T-cell (primary cell): ENCODE results near the gene SLC23A2. TPM values are rescaled to one million over a fixed set of nuclear protein-coding genes. Genes with fewer than 3 reads are reported as not detected.

ENCODE experiments used
- ATAC-seq, 4 experiments: fragments of 200-7000 bp in 3 of 4; fragments of 150-1000 bp in 1 of 4; cut with Tn5 transposase; replicated peaks in 1 of 4; 1 replicate in 3 of 4; 2 replicates in 1 of 4; pipeline ENCODE4 v1.10.0; 2021; ENCODE audit warnings: moderate library complexity in 3 of 4, mild to moderate bottlenecking in 2 of 4, moderate number of reproducible peaks in 1 of 4
- CTCF ChIA-PET, 2 donors: fragments of 300-600 bp; sonication (Branson Sonifier 250); formaldehyde crosslinking; loops; one replicate each; lab custom pipeline; 2022; ENCODE audit warnings: antibody characterized with exemption in 2 of 2; lab: Charles Lee
- POLR2A ChIA-PET, 2 donors: fragments of 300-600 bp; sonication (Branson Sonifier 250); formaldehyde crosslinking; loops; one replicate each; lab custom pipeline; 2022; ENCODE audit warnings: antibody characterized with exemption in 2 of 2; lab: Charles Lee
- DNase-seq, 35 experiments: peaks; one replicate each; pipeline versions ENCODE4 v3.0.0 to v3.0.0-alpha.2; 2013 to 2023
- H3K27ac ChIP-seq: one replicate; pipeline ENCODE4 v1.5.1; 2013; ENCODE audit warnings: low read length
- H3K27me3 ChIP-seq, 2 experiments: replicated peaks in 1 of 2; 1 replicate in 1 of 2; 2 replicates in 1 of 2; pipeline versions ENCODE4 v1.6.1 to v1.7.0; 2013; ENCODE audit warnings: low read length in 1 of 2, mixed read lengths in 1 of 2; ENCODE audit not compliant: control insufficient read depth in 2 of 2, insufficient read depth in 2 of 2; ENCODE audit errors: extremely low read depth in 1 of 2
- H3K36me3 ChIP-seq, 2 donors: 1 replicate in 1 of 2; 2 replicates in 1 of 2; pipeline versions ENCODE4 v1.6.1 to v1.7.0; 2013; ENCODE audit warnings: low read length in 1 of 2; ENCODE audit not compliant: control insufficient read depth in 2 of 2, insufficient read depth in 1 of 2; ENCODE audit errors: extremely low read depth in 1 of 2
- H3K4me1 ChIP-seq, 2 experiments: 1 replicate in 1 of 2; 2 replicates in 1 of 2; pipeline versions ENCODE4 v1.6.1 to v1.7.0; 2013; ENCODE audit warnings: low read length in 2 of 2, mixed read lengths in 1 of 2; ENCODE audit not compliant: insufficient read depth in 2 of 2, control insufficient read depth in 1 of 2; ENCODE audit errors: extremely low read depth in 1 of 2
- H3K4me3 ChIP-seq, 2 donors: 1 replicate in 1 of 2; 2 replicates in 1 of 2; pipeline versions ENCODE4 v1.5.1 to v1.7.0; 2013; ENCODE audit warnings: mild to moderate bottlenecking in 2 of 2, low read length in 1 of 2, moderate library complexity in 1 of 2; ENCODE audit not compliant: control insufficient read depth in 1 of 2; ENCODE audit errors: extremely low read depth in 1 of 2
- H3K9me3 ChIP-seq: 2 replicates; pipeline ENCODE4 v1.7.0; 2013
- H3K27ac Mint-ChIP-seq, 2 donors: one replicate each; pipeline ENCODE4 v1.8.0; 2020 to 2021; ENCODE audit warnings: mild to moderate bottlenecking in 2 of 2, mixed read lengths in 2 of 2
- H3K27me3 Mint-ChIP-seq, 2 donors: one replicate each; pipeline ENCODE4 v1.8.0; 2021 to 2022; ENCODE audit warnings: mixed read lengths in 2 of 2
- H3K36me3 Mint-ChIP-seq: one replicate; pipeline ENCODE4 v1.8.0; 2021; ENCODE audit warnings: mixed read lengths
- H3K4me1 Mint-ChIP-seq, 3 donors: one replicate each; pipeline ENCODE4 v1.8.0; 2020 to 2022; ENCODE audit warnings: mixed read lengths in 3 of 3, mild to moderate bottlenecking in 1 of 3
- H3K4me3 Mint-ChIP-seq, 3 donors: one replicate each; pipeline ENCODE4 v1.8.0; 2020 to 2022; ENCODE audit warnings: mild to moderate bottlenecking in 3 of 3, mixed read lengths in 3 of 3, moderate library complexity in 3 of 3
- H3K9me3 Mint-ChIP-seq, 3 donors: one replicate each; pipeline ENCODE4 v1.8.0; 2020 to 2022; ENCODE audit warnings: mixed read lengths in 3 of 3
- WGBS: methylation state at CpG from one replicate; pipeline ENCODE4 v1.1.5; 2013; ENCODE audit warnings: missing lambda C conversion rate; ENCODE audit not compliant: insufficient coverage; 5-methylcytosine and 5-hydroxymethylcytosine counted together
- total RNA-seq, 35 experiments: library from RNA in 6 of 35; stranded (reverse) in 6 of 35; fragments of 120-200 nt in 1 of 35; gene quantifications; one replicate each; pipeline versions ENCODE4 v1.2.1 to v1.2.4 and lab custom pipeline; 2013 to 2026

The SLC23A2 gene
- total RNA-seq, 5 donors from 2014 or later (not counting 1 experiment from before 2014, with no cell fraction given) = 17.7 to 22.9 (median 20.9) TPM

DNA sequence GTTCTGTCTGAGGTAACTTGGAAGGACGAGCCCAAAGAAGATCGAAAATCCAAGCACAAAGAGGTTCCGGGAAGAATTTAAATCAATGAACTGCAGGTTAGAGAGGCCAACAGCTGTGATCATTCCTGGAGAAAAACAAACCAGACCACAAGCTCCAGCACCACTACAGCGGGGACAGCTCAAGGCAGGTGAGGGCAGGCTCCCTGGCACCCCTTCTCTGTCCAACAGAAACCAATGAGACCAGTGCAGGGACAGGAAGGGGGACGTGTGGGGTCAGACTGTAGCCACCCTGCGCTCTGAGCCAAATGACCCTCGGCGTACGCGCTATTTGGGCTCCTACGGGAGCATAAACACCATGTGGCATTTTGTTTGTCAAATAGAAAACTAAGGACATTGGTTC lies 139.3 kb downstream of the SLC23A2 start:
- no peaks in the 10 kb centered on the region for H3K4me1 ChIP-seq
- no peak overlapping the region for H3K27ac Mint-ChIP-seq
- H3K9me3 Mint-ChIP-seq = no peaks in the 10 kb centered on the region
- H3K36me3 Mint-ChIP-seq = peaks cover 75% of the 10 kb centered on the region
- no peak for DNase-seq
- no peak overlapping the region for H3K4me3 Mint-ChIP-seq
- no peaks in the 10 kb centered on the region for H3K4me1 Mint-ChIP-seq
- H3K36me3 ChIP-seq = peaks cover 14 to 72% of the 10 kb centered on the region in 2 donors
- ChIA-PET CTCF (no interaction called here), POLR2A (no interaction called here)
- H3K27ac ChIP-seq = no peak overlapping the region
- no peaks in the 10 kb centered on the region for H3K27me3 ChIP-seq
- ATAC-seq = no peak
- H3K4me3 ChIP-seq = no peak overlapping the region
- H3K9me3 ChIP-seq = no peaks in the 10 kb centered on the region
- 95% methylated on average over 10 of the region's 11 CpGs for WGBS
- no peaks in the 10 kb centered on the region for H3K27me3 Mint-ChIP-seq

- Histone ChIP-seq H3K4me3 (no peak overlapping the region), H3K27me3 (no peaks in the 10 kb centered on the region), H3K36me3 (peaks cover 20 to 58% of the 10 kb centered on the region in 2 donors), H3K27ac (no peak overlapping the region), H3K4me1 (no peaks in the 10 kb centered on the region), H3K9me3 (no peaks in the 10 kb centered on the region)
- Mint-ChIP-seq H3K4me3 (no peak overlapping the region), H3K27ac (peak overlapping the region in 1 of 2 donors; percentile 61), H3K9me3 (no peaks in the 10 kb centered on the region), H3K36me3 (peaks cover 81% of the 10 kb centered on the region), H3K4me1 (no peaks in the 10 kb centered on the region), H3K27me3 (no peaks in the 10 kb centered on the region)
- WGBS = 90% methylated on average over 2 of the region's 3 CpGs
- DNase-seq (no peak), ATAC-seq (no peak)
- POLR2A ChIA-PET = no interaction called here
- CTCF ChIA-PET = no interaction called here
These were observed 143.3 kb downstream of the SLC23A2 start for GRCh38 chr20:4858000-4858399.

- Mint-ChIP-seq H3K4me3 (no peak overlapping the region), H3K4me1 (no peaks in the 10 kb centered on the region), H3K9me3 (no peaks in the 10 kb centered on the region), H3K27me3 (no peaks in the 10 kb centered on the region), H3K27ac (no peak overlapping the region), H3K36me3 (peaks cover 66% of the 10 kb centered on the region)
- ChIA-PET CTCF (no interaction called here), POLR2A (no interaction called here)
- Histone ChIP-seq H3K4me3 (no peak overlapping the region), H3K27me3 (no peaks in the 10 kb centered on the region), H3K9me3 (no peaks in the 10 kb centered on the region), H3K36me3 (peaks cover 17 to 41% of the 10 kb centered on the region in 2 donors), H3K4me1 (no peaks in the 10 kb centered on the region), H3K27ac (no peak overlapping the region)
- ATAC-seq = no peak
- DNase-seq = no peak
- 95% methylated on average over 13 of the region's 19 CpGs for WGBS
These were observed 145.1 kb downstream of the SLC23A2 start for GRCh38 chr20:4856022-4856755.

DNA sequence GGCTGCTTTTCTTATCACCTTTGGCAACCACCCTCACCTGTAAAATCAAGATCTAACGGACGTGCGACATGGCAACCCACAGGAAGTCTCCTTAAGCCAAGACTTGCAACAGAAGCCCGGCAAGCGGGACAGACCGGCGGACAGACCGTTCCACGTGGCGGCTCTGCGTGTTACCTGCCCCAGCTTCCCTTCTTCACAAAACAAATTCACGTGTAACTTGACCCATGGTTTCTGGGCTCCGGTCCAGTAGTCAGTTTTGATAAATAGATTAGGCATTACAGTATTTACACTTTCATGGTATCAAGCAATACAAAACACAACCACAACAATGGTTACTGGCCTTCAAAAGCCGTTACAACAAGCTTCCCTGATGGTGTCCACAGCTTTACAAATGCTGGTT lies 145.8 kb downstream of the SLC23A2 start:
- Mint-ChIP-seq H3K9me3 (no peaks in the 10 kb centered on the region), H3K27me3 (no peaks in the 10 kb centered on the region), H3K36me3 (peaks cover 62% of the 10 kb centered on the region), H3K27ac (no peak overlapping the region), H3K4me1 (no peaks in the 10 kb centered on the region), H3K4me3 (no peak overlapping the region)
- 100% methylated on average over 6 of the region's 14 CpGs for WGBS
- no peak for ATAC-seq
- no peak overlapping the region for H3K27ac ChIP-seq
- POLR2A ChIA-PET = no interaction called here
- H3K4me3 ChIP-seq = no peak overlapping the region
- H3K36me3 ChIP-seq = peaks cover 17 to 38% of the 10 kb centered on the region in 2 donors
- CTCF ChIA-PET = interaction anchor here in 1 of 2 donors (0.6 kb wide), 1 partner anchor 21 kb away, joined by 3 read pairs; no protein-coding TSS in a partner anchor
- no peak for DNase-seq
- H3K9me3 ChIP-seq = no peaks in the 10 kb centered on the region
- H3K27me3 ChIP-seq = no peaks in the 10 kb centered on the region
- no peaks in the 10 kb centered on the region for H3K4me1 ChIP-seq

GRCh38 chr20:4855097-4855496 lies 146.2 kb downstream of the SLC23A2 start:
- no peak for ATAC-seq
- Mint-ChIP-seq H3K36me3 (peaks cover 58% of the 10 kb centered on the region), H3K4me3 (no peak overlapping the region), H3K4me1 (no peaks in the 10 kb centered on the region), H3K9me3 (no peaks in the 10 kb centered on the region), H3K27me3 (no peaks in the 10 kb centered on the region), H3K27ac (no peak overlapping the region)
- Histone ChIP-seq H3K9me3 (no peaks in the 10 kb centered on the region), H3K27me3 (no peaks in the 10 kb centered on the region), H3K27ac (no peak overlapping the region), H3K36me3 (peaks cover 17 to 34% of the 10 kb centered on the region in 2 donors), H3K4me1 (no peaks in the 10 kb centered on the region), H3K4me3 (no peak overlapping the region)
- 99% methylated on average over 9 of the region's 12 CpGs for WGBS
- CTCF ChIA-PET = interaction anchor here in 1 of 2 donors (0.6 kb wide), 1 partner anchor 21 kb away, joined by 3 read pairs; no protein-coding TSS in a partner anchor
- no peak for DNase-seq
- POLR2A ChIA-PET = no interaction called here

DNA sequence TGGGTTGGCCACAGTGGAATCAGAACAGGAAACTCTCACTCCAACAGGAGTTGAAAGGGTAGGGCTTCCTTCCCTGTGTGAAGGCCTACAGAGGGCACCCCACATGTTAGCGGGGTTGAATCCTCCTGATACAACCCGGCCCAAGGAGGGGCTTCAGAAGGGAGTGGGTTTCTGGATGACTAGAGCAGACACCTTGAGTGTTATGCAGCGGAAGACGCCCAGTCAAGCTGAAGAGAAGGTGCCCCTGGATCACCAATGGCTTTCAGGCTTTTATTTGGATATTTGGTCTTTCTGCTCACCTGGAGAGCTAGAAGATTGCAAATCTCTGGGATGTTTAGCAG lies 146.8 kb downstream of the SLC23A2 start:
- DNase-seq = no peak
- Mint-ChIP-seq H3K27me3 (no peaks in the 10 kb centered on the region), H3K4me1 (no peaks in the 10 kb centered on the region), H3K36me3 (peaks cover 52% of the 10 kb centered on the region), H3K9me3 (no peaks in the 10 kb centered on the region), H3K27ac (peak overlapping the region in 1 of 2 donors; percentile 61), H3K4me3 (no peak overlapping the region)
- Histone ChIP-seq H3K27me3 (no peaks in the 10 kb centered on the region), H3K9me3 (no peaks in the 10 kb centered on the region), H3K36me3 (peaks cover 17 to 29% of the 10 kb centered on the region in 2 donors), H3K4me3 (no peak overlapping the region), H3K4me1 (no peaks in the 10 kb centered on the region), H3K27ac (no peak overlapping the region)
- ChIA-PET POLR2A (no interaction called here), CTCF (no interaction called here)
- 100% methylated on average over 3 of the region's 4 CpGs for WGBS
- ATAC-seq = no peak
